ENCODE data around the gene DLGAP1. TPM values are rescaled to one million over a fixed set of nuclear protein-coding genes. Genes with fewer than 3 reads are reported as not detected.

Gene DLGAP1
- total and polyA plus RNA-seq, 4 donors: 0.06 to 1.2 (median 0.17) TPM; not detected in 1

DNA sequence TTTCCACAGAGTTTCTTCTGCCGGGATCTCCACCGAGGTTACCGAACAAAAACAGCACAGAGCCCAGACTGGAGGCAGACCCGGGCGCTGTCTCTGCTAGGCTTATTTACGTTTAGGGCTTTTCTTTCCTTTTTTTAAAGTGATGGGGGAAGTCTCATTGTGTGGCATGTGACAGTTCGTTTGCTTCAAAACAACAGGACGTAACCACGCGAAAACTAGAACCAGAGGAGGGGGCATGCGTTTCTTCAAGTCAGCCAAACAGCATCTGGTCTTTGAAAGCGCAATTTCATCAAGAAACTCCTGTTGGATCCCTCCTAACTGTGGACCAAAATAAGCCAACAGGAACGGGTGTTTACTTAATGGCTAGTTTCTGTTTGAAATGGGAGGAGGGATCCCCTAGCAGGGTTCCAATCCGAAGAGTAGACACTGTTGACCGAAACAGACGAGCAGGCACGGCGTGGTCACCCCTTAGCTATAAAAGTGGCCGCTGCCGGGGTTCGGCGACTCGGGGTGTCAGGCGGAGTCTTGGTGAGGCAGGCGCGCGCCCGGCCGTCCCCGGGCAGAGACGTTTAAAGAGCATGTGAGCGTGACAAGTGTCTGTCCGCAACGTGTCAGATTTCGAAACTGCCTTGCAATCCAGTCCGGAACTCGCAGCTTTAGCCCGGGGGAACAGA is 1006.1 kb downstream of the DLGAP1 start (continued):
- TF ChIP-seq, protein P1, sequence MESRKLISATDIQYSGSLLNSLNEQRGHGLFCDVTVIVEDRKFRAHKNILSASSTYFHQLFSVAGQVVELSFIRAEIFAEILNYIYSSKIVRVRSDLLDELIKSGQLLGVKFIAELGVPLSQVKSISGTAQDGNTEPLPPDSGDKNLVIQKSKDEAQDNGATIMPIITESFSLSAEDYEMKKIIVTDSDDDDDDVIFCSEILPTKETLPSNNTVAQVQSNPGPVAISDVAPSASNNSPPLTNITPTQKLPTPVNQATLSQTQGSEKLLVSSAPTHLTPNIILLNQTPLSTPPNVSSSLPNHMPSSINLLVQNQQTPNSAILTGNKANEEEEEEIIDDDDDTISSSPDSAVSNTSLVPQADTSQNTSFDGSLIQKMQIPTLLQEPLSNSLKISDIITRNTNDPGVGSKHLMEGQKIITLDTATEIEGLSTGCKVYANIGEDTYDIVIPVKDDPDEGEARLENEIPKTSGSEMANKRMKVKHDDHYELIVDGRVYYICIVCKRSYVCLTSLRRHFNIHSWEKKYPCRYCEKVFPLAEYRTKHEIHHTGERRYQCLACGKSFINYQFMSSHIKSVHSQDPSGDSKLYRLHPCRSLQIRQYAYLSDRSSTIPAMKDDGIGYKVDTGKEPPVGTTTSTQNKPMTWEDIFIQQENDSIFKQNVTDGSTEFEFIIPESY (IDR thresholded peaks at IDR 0.05): no peak

DNA sequence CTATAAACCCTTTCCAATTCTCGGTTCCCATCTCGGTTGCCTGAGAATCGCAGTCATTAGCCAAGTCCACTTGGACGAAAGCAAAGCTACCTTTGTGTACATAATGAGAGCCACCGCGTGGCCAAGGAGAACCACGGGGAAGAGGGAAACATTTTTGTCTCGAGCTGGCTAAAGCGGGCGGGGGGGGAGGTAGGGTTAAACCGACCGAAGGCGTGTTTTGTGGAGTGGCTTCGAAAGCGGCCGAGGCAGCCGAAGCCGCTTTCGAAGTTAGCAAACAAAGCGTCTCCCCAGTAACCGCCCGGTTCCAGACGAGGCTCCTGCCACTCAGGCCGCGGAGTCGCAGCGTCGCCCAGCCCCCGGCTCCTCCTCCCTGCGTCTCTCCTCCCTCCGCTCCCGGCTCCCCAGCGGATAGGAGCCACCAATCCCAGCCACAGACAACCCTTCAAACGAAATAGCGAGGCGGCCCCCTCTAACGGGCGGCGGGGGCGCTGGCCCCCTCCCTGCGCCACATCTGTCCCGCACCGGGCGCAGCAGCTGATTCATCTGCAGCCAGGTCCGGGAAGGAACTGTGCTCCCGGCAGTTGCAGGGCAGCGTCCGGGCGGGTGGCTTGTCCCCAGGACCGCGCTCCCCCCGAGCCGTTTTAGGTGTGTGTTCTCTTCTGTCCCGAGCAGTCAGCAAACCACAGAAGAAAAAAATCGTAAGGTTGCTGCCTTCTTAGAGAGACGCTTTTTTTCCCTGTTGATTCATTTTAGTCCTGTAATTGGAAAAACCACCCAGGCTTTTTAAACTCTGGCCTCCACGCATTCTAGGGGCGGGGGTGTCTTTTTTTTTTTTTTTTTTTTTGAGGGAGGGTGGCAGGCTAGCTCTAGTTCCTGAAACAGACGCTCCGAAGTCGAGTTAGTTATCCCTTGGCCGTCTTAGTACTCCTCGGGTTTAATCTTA is 1006.9 kb downstream of the DLGAP1 start:
- WGBS: under 1% methylated on average over 63 of the region's 63 CpGs
- DNase-seq (ENCODE audit: low spot score): peak; percentile 90
- Histone ChIP-seq H3K9ac (ENCODE audit: low read depth in 1 of 2, low read length in 2 of 2) (peak overlapping the region; percentile 76 to 96), H3K27me3 (ENCODE audit: control insufficient read depth in 4 of 4, insufficient read depth in 4 of 4, low read length in 3 of 4) (no peaks in the 10 kb centered on the region), H3K36me3 (ENCODE audit: control insufficient read depth in 4 of 4, insufficient read depth in 3 of 4, low read depth in 1 of 4, low read length in 3 of 4) (no peaks in the 10 kb centered on the region), H3K27ac (ENCODE audit: low read depth in 1 of 2, low read length in 2 of 2) (peak overlapping the region; percentile 99 to 100), H3K4me3 (ENCODE audit: low read depth in 1 of 3, low read length in 3 of 3) (peak overlapping the region; percentile 63 to 84 (median 75)), H3K9me3 (ENCODE audit: control insufficient read depth in 4 of 4, low read length in 3 of 4) (no peaks in the 10 kb centered on the region), H3K4me1 (ENCODE audit: control insufficient read depth in 4 of 4, insufficient read depth in 4 of 4, low read length in 3 of 4) (peaks cover 3 to 22% (median 8%) of the 10 kb centered on the region in 4 donors)
- TF ChIP-seq TAF1 (conservative IDR thresholded peaks at IDR 0.05) (peak; percentile 90), FOXA2 (IDR thresholded peaks at IDR 0.05) (peak; percentile 45), FOXA1 (IDR thresholded peaks at IDR 0.05) (peak; percentile 52), NR2F2 (IDR thresholded peaks at IDR 0.05) (peak; percentile 26), EGR1 (IDR thresholded peaks at IDR 0.05; ENCODE audit: low read depth in 2 of 2) (peak; percentile 29 to 75), JUND (IDR thresholded peaks at IDR 0.05) (peak; percentile 12 to 17), HNF4A (conservative IDR thresholded peaks at IDR 0.05) (peak in 1 of 2 donors; percentile 35), RXRA (IDR thresholded peaks at IDR 0.05) (peak; percentile 42 to 56), GABPA (IDR thresholded peaks at IDR 0.05 in 1 of 2, conservative IDR thresholded peaks at IDR 0.05 in 1 of 2) (peak in 1 of 2 donors; percentile 20), SP1 (IDR thresholded peaks at IDR 0.05) (peak; percentile 81), YY1 (IDR thresholded peaks at IDR 0.05) (peak; percentile 70), HNF4G (IDR thresholded peaks at IDR 0.05) (no peak), RAD21 (IDR thresholded peaks at IDR 0.05) (peak; percentile 4 to 37)
- TF ChIP-seq, protein P1 (IDR thresholded peaks at IDR 0.05): peak; percentile 65
- TF ChIP-seq, protein P2, sequence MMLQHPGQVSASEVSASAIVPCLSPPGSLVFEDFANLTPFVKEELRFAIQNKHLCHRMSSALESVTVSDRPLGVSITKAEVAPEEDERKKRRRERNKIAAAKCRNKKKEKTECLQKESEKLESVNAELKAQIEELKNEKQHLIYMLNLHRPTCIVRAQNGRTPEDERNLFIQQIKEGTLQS (IDR thresholded peaks at IDR 0.05): no peak
- TF ChIP-seq, protein P3, sequence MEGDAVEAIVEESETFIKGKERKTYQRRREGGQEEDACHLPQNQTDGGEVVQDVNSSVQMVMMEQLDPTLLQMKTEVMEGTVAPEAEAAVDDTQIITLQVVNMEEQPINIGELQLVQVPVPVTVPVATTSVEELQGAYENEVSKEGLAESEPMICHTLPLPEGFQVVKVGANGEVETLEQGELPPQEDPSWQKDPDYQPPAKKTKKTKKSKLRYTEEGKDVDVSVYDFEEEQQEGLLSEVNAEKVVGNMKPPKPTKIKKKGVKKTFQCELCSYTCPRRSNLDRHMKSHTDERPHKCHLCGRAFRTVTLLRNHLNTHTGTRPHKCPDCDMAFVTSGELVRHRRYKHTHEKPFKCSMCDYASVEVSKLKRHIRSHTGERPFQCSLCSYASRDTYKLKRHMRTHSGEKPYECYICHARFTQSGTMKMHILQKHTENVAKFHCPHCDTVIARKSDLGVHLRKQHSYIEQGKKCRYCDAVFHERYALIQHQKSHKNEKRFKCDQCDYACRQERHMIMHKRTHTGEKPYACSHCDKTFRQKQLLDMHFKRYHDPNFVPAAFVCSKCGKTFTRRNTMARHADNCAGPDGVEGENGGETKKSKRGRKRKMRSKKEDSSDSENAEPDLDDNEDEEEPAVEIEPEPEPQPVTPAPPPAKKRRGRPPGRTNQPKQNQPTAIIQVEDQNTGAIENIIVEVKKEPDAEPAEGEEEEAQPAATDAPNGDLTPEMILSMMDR (IDR thresholded peaks at IDR 0.05; ENCODE audit: low read depth, low read length, missing input control): no peak
- TF ChIP-seq, protein P4, sequence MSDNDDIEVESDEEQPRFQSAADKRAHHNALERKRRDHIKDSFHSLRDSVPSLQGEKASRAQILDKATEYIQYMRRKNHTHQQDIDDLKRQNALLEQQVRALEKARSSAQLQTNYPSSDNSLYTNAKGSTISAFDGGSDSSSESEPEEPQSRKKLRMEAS (IDR thresholded peaks at IDR 0.05): peak; percentile 54
- TF ChIP-seq, protein P5, sequence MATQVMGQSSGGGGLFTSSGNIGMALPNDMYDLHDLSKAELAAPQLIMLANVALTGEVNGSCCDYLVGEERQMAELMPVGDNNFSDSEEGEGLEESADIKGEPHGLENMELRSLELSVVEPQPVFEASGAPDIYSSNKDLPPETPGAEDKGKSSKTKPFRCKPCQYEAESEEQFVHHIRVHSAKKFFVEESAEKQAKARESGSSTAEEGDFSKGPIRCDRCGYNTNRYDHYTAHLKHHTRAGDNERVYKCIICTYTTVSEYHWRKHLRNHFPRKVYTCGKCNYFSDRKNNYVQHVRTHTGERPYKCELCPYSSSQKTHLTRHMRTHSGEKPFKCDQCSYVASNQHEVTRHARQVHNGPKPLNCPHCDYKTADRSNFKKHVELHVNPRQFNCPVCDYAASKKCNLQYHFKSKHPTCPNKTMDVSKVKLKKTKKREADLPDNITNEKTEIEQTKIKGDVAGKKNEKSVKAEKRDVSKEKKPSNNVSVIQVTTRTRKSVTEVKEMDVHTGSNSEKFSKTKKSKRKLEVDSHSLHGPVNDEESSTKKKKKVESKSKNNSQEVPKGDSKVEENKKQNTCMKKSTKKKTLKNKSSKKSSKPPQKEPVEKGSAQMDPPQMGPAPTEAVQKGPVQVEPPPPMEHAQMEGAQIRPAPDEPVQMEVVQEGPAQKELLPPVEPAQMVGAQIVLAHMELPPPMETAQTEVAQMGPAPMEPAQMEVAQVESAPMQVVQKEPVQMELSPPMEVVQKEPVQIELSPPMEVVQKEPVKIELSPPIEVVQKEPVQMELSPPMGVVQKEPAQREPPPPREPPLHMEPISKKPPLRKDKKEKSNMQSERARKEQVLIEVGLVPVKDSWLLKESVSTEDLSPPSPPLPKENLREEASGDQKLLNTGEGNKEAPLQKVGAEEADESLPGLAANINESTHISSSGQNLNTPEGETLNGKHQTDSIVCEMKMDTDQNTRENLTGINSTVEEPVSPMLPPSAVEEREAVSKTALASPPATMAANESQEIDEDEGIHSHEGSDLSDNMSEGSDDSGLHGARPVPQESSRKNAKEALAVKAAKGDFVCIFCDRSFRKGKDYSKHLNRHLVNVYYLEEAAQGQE (IDR thresholded peaks at IDR 0.05): peak; percentile 88

Data from liver (tissue), 9 donors.